SK-N-SH (cell line): ENCODE measurements around the gene STAT5B.

ENCODE experiments used
- TF ChIP-seq, protein P1 (sequence below): fragments of 200-600 bp; sonication (generic); IDR thresholded peaks from 2 replicates; pipeline ENCODE4 v1.6.1; 2017; ENCODE audit warnings: antibody characterized with exemption, mild to moderate bottlenecking, moderate library complexity
- TF ChIP-seq, protein P2 (sequence below): IDR thresholded peaks from 2 replicates; pipeline ENCODE4 v1.6.1; 2012; ENCODE audit warnings: mild to moderate bottlenecking, low read depth, low read length, moderate library complexity

DNA sequence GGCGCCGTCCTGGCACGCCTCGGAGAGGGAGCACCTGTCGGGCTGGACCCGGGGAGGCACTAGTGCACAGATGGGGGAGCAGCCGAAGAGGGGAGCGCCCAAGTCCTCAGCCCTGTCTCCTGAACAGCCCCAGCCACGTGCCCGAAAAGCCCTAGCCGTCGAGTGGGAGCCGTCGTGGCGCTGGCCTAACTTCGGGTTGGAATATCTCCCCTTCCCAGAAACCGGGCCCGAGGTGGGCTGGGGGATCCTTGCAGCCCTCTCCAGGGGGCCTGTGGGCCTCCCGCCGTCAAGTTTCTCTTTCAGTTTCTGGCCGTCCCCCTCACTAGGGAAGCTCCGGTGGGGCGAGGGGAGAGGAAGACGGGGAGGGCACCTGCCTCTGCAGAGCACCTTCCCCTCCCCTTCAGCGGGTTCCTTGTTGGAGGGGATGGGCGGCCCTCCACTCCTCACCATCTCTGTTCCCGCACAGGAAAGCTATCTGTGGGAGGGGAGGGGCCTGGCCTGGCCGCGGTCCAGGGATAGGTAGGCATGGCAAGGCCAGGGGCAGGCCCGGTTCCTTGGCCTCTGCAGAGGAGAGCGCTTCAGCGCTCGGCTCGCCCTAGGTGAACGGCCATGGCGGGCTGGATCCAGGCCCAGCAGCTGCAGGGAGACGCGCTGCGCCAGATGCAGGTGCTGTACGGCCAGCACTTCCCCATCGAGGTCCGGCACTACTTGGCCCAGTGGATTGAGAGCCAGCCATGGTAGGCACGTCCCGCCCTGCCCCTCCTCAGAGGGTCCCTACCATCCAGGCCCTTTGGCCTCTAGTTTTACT, 12.8 kb upstream of the STAT5B start:
- TF ChIP-seq, protein P1, sequence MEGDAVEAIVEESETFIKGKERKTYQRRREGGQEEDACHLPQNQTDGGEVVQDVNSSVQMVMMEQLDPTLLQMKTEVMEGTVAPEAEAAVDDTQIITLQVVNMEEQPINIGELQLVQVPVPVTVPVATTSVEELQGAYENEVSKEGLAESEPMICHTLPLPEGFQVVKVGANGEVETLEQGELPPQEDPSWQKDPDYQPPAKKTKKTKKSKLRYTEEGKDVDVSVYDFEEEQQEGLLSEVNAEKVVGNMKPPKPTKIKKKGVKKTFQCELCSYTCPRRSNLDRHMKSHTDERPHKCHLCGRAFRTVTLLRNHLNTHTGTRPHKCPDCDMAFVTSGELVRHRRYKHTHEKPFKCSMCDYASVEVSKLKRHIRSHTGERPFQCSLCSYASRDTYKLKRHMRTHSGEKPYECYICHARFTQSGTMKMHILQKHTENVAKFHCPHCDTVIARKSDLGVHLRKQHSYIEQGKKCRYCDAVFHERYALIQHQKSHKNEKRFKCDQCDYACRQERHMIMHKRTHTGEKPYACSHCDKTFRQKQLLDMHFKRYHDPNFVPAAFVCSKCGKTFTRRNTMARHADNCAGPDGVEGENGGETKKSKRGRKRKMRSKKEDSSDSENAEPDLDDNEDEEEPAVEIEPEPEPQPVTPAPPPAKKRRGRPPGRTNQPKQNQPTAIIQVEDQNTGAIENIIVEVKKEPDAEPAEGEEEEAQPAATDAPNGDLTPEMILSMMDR = no peak
- TF ChIP-seq, protein P2, sequence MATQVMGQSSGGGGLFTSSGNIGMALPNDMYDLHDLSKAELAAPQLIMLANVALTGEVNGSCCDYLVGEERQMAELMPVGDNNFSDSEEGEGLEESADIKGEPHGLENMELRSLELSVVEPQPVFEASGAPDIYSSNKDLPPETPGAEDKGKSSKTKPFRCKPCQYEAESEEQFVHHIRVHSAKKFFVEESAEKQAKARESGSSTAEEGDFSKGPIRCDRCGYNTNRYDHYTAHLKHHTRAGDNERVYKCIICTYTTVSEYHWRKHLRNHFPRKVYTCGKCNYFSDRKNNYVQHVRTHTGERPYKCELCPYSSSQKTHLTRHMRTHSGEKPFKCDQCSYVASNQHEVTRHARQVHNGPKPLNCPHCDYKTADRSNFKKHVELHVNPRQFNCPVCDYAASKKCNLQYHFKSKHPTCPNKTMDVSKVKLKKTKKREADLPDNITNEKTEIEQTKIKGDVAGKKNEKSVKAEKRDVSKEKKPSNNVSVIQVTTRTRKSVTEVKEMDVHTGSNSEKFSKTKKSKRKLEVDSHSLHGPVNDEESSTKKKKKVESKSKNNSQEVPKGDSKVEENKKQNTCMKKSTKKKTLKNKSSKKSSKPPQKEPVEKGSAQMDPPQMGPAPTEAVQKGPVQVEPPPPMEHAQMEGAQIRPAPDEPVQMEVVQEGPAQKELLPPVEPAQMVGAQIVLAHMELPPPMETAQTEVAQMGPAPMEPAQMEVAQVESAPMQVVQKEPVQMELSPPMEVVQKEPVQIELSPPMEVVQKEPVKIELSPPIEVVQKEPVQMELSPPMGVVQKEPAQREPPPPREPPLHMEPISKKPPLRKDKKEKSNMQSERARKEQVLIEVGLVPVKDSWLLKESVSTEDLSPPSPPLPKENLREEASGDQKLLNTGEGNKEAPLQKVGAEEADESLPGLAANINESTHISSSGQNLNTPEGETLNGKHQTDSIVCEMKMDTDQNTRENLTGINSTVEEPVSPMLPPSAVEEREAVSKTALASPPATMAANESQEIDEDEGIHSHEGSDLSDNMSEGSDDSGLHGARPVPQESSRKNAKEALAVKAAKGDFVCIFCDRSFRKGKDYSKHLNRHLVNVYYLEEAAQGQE = no peak
